Caco-2 (cell line): Measurements from ENCODE around the gene ALDH1A2. TPM values are rescaled to one million over a fixed set of nuclear protein-coding genes. Genes with fewer than 3 reads are reported as not detected.

Experiments used
- BruUV-seq: library from RNA; stranded (reverse); fragments of 400-500 nt; replicated peaks from 2 replicates; lab custom pipeline; 2021; lab: Mats Ljungman, UMichigan
- CTCF ChIA-PET: fragments of 300-600 bp; sonication (Branson Sonifier 250); formaldehyde crosslinking; loops from one replicate; lab custom pipeline; 2022; ENCODE audit warnings: antibody characterized with exemption; lab: Charles Lee
- POLR2A ChIA-PET: fragments of 300-600 bp; sonication (Branson Sonifier 250); formaldehyde crosslinking; loops from one replicate; lab custom pipeline; 2022; ENCODE audit warnings: antibody characterized with exemption; lab: Charles Lee
- DNase-seq, 2 experiments: peaks; one replicate each; pipeline versions ENCODE4 v3.0.0 to v3.0.0-alpha.2; 2020 to 2022
- H3K27me3 ChIP-seq: replicated peaks from 2 replicates; pipeline ENCODE4 v1.6.0; 2011; ENCODE audit warnings: low read length; ENCODE audit not compliant: control insufficient read depth, insufficient read depth
- H3K36me3 ChIP-seq: 2 replicates; pipeline ENCODE4 v1.5.1; 2011; ENCODE audit warnings: low read length; ENCODE audit not compliant: control insufficient read depth, insufficient read depth
- H3K4me1 ChIP-seq: fragments of 250-450 bp; sonication (Bioruptor Pico); 2 replicates; pipeline ENCODE4 v1.5.1; 2020; ENCODE audit warnings: mild to moderate bottlenecking
- H3K4me3 ChIP-seq: 2 replicates; pipeline ENCODE4 v1.5.1; 2011; ENCODE audit warnings: low read depth, mild to moderate bottlenecking, control low read depth, low read length
- H3K9me3 ChIP-seq: fragments of 250-450 bp; sonication (Bioruptor Pico); 2 replicates; pipeline ENCODE4 v1.5.1; 2020; ENCODE audit warnings: mild to moderate bottlenecking, moderate library complexity
- H3K27ac Mint-ChIP-seq: one replicate; pipeline ENCODE4 v1.8.0; 2022; ENCODE audit warnings: mixed read lengths; ENCODE audit not compliant: unreplicated experiment
- H3K27me3 Mint-ChIP-seq: one replicate; pipeline ENCODE4 v1.8.0; 2022; ENCODE audit warnings: mixed read lengths; ENCODE audit not compliant: insufficient read depth, unreplicated experiment
- H3K36me3 Mint-ChIP-seq: one replicate; pipeline ENCODE4 v1.8.0; 2022; ENCODE audit warnings: mild to moderate bottlenecking, mixed read lengths; ENCODE audit not compliant: insufficient read depth, unreplicated experiment
- H3K4me1 Mint-ChIP-seq: one replicate; pipeline ENCODE4 v1.8.0; 2022; ENCODE audit warnings: low read depth, mixed read lengths; ENCODE audit not compliant: unreplicated experiment
- H3K4me3 Mint-ChIP-seq: one replicate; pipeline ENCODE4 v1.8.0; 2022; ENCODE audit warnings: mild to moderate bottlenecking, moderate library complexity, mixed read lengths; ENCODE audit not compliant: unreplicated experiment
- H3K9me3 Mint-ChIP-seq: one replicate; pipeline ENCODE4 v1.8.0; 2022; ENCODE audit warnings: mixed read lengths; ENCODE audit not compliant: unreplicated experiment
- intact Hi-C: fragments of 100-400 bp; cut with micrococcal nuclease; formaldehyde crosslinking; loops from one replicate; pipeline ENCODE4 v1.10.0; 2022; ENCODE audit not compliant: unreplicated experiment
- total RNA-seq: library from RNA; stranded (reverse); gene quantifications from 2 replicates; pipeline ENCODE4 v1.2.3, GENCODE V29; 2022
- TF ChIP-seq, protein P1 (sequence below), 2 experiments: fragments of 200-600 bp in 1 of 2; IDR thresholded peaks; 1 replicate in 1 of 2; 2 replicates in 1 of 2; pipeline versions ENCODE4 v1.5.1 to v1.8.0; 2011 to 2022; ENCODE audit warnings: antibody characterized with exemption in 1 of 2, control low read depth in 1 of 2, inconsistent platforms in 1 of 2, low read depth in 1 of 2, low read length in 1 of 2, mild to moderate bottlenecking in 1 of 2, moderate library complexity in 1 of 2; ENCODE audit not compliant: insufficient read depth in 1 of 2, severe bottlenecking in 1 of 2, unreplicated experiment in 1 of 2

The ALDH1A2 gene
- total RNA-seq, 1 experiment from 2014 or later, result 0.61 TPM

GRCh38 chr15:57924598-57924997 lies 140.9 kb downstream of the ALDH1A2 start:
- Mint-ChIP-seq H3K27me3 (peaks cover 7% of the 10 kb centered on the region), H3K4me1 (no peaks in the 10 kb centered on the region), H3K4me3 (no peak overlapping the region), H3K36me3 (no peaks in the 10 kb centered on the region), H3K9me3 (no peaks in the 10 kb centered on the region), H3K27ac (no peak overlapping the region)
- intact Hi-C loops, result no loop called here
- no peak overlapping the region for H3K4me3 ChIP-seq
- no peaks in the 10 kb centered on the region for H3K27me3 ChIP-seq
- ChIA-PET POLR2A (no interaction called here), CTCF (no interaction called here)
- H3K9me3 ChIP-seq, result no peaks in the 10 kb centered on the region
- no peaks in the 10 kb centered on the region for H3K36me3 ChIP-seq
- DNase-seq, result no peak
- BruUV-seq, result no TSS peak
- no peaks in the 10 kb centered on the region for H3K4me1 ChIP-seq
- TF ChIP-seq, protein P1, sequence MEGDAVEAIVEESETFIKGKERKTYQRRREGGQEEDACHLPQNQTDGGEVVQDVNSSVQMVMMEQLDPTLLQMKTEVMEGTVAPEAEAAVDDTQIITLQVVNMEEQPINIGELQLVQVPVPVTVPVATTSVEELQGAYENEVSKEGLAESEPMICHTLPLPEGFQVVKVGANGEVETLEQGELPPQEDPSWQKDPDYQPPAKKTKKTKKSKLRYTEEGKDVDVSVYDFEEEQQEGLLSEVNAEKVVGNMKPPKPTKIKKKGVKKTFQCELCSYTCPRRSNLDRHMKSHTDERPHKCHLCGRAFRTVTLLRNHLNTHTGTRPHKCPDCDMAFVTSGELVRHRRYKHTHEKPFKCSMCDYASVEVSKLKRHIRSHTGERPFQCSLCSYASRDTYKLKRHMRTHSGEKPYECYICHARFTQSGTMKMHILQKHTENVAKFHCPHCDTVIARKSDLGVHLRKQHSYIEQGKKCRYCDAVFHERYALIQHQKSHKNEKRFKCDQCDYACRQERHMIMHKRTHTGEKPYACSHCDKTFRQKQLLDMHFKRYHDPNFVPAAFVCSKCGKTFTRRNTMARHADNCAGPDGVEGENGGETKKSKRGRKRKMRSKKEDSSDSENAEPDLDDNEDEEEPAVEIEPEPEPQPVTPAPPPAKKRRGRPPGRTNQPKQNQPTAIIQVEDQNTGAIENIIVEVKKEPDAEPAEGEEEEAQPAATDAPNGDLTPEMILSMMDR (IDR thresholded peaks at IDR 0.05; ENCODE audit: insufficient read depth in 1 of 2, low read depth in 1 of 2, low read length in 1 of 2, severe bottlenecking in 1 of 2, unreplicated experiment in 1 of 2), result no peak

GRCh38 chr15:57923750-57924149 lies 141.8 kb downstream of the ALDH1A2 start:
- Histone ChIP-seq H3K4me3 (no peak overlapping the region), H3K9me3 (no peaks in the 10 kb centered on the region), H3K27me3 (no peaks in the 10 kb centered on the region), H3K36me3 (no peaks in the 10 kb centered on the region), H3K4me1 (no peaks in the 10 kb centered on the region)
- peaks cover 6% of the 10 kb centered on the region for H3K27me3 Mint-ChIP-seq
- intact Hi-C loops, result no loop called here
- no peaks in the 10 kb centered on the region for H3K9me3 Mint-ChIP-seq
- no peak for DNase-seq
- BruUV-seq, result no TSS peak
- ChIA-PET POLR2A (no interaction called here), CTCF (no interaction called here)
- TF ChIP-seq, protein P1 (IDR thresholded peaks at IDR 0.05; ENCODE audit: insufficient read depth in 1 of 2, low read depth in 1 of 2, low read length in 1 of 2, severe bottlenecking in 1 of 2, unreplicated experiment in 1 of 2), result no peak
- H3K36me3 Mint-ChIP-seq, result no peaks in the 10 kb centered on the region
- H3K4me1 Mint-ChIP-seq, result no peaks in the 10 kb centered on the region
- H3K4me3 Mint-ChIP-seq, result no peak overlapping the region
- H3K27ac Mint-ChIP-seq, result no peak overlapping the region

DNA sequence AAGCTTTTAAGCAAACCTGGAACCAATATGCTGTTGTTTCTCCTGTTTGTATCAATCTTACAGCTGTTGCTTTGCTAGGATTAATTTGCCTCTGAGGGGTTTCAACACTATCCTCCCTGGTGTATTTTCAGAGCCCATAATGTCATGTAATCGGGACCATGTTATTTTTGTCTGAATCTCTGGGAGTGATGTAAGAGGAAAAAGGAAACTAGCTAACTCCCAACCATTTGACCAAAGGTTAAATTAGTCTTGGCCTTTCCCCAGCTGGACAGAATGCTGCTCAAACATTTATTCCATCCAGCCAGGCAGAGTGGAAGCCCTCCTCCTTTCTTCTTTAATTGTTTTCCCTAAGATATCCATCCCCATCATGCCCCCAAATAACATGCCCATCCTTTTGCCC lies 142.2 kb downstream of the ALDH1A2 start:
- intact Hi-C loops, result no loop called here
- no TSS peak for BruUV-seq
- H3K4me1 ChIP-seq, result no peaks in the 10 kb centered on the region
- no peaks in the 10 kb centered on the region for H3K27me3 ChIP-seq
- TF ChIP-seq, protein P1 (IDR thresholded peaks at IDR 0.05; ENCODE audit: insufficient read depth in 1 of 2, low read depth in 1 of 2, low read length in 1 of 2, severe bottlenecking in 1 of 2, unreplicated experiment in 1 of 2), result no peak
- POLR2A ChIA-PET, result no interaction called here
- H3K36me3 ChIP-seq, result no peaks in the 10 kb centered on the region
- CTCF ChIA-PET, result no interaction called here
- no peaks in the 10 kb centered on the region for H3K9me3 ChIP-seq
- Mint-ChIP-seq H3K9me3 (no peaks in the 10 kb centered on the region), H3K4me3 (no peak overlapping the region), H3K27ac (no peak overlapping the region), H3K4me1 (no peaks in the 10 kb centered on the region), H3K36me3 (no peaks in the 10 kb centered on the region), H3K27me3 (peaks cover 5% of the 10 kb centered on the region)
- no peak for DNase-seq
- no peak overlapping the region for H3K4me3 ChIP-seq
